Stimulated activated CD4-positive, alpha-beta T cell treated with anti-CD3 and anti-CD28 coated beads, TNF-alpha, amount 100 ng/mL, for 1 hour (primary cell): Measurements from ENCODE around the gene ELL2.
A peak's percentile ranks its signal among the peaks of the same experiment; 100 is the strongest.

ENCODE experiments used
- DNase-seq, 3 donors: peaks; one replicate each; pipeline ENCODE4 v3.0.0-alpha.2; 2020; ENCODE audit warnings: low read depth in 3 of 3, low spot score in 1 of 3

Gene ELL2

DNA sequence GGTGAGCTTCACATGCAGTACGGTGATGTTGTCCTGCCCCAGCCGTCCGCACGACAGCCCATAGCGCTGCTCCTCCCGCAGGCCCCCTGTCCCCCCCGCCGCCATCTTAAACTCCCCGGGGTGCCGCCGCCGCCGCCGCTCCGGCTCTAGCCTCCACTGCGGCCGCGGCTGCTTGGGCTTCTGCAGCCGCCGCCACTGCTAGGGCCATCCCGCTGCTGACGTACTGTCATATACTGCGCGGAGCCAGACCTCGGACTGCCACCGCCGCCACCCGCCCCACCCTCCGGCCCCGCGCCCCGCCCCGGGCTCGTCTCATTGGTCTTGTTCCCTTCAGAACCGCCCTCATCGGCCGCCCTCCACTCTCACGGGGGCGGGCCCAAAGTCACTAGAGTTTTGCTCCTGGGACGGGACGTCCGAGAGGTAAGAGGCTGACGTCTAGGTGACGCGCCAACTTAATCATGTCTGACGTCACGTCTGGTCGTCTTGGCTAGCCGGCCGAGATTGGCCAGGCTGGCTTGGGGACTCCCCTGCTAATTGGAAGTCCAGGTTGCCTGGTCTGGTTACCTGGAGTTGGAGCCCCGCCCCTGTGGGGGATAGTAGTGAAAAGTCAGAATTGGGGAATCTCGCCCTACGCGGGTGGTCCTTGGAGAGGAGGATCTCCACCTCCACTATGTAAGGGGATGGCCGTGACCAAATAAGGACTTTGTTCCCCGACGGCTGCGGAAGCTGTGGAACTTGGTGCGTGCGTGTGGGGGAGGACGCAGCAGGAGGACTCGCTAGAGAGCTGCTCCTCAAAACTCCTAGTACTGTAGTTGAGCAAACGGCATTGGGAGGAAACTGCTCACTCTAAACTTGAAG, at the start of gene ELL2:
Gene ELL2, minus strand, starts transcription at position 235 of the 858 bp plus-strand sequence. Its CDS starts 130 bp downstream, at position 105.
- DNase-seq, result peak; percentile 83 to 92 (median 84)

DNA sequence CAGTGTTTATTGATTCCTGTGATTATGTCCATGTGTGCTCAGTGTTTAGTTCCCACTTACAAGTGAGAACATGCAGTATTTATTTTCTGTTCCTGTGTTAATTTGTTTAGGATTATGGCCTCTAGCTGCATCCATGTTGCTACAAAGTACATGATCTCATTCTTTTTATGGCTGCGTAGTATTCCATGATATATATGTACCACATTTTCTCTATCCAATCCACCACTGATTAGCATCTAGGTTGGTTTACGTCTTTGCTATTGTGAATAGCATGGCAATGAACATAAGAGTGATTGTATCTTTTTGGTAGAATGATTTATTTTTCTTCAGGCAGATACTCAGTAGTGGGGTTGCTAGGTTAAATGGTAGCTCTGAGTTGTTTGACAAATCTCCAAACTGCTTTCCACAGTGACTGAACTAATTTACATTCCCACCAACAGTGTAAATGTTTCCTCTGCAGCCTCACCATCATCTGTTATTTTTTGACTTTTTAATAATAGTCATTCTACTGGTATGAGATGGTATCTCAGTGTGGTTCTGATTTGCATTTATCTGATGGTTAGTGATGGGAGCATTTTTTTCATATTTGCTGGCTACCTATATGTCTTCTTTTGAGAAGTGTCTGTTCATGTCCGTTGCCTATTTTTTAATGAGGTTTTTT, 47.5 kb upstream of the ELL2 start:
- no peak for DNase-seq

DNA sequence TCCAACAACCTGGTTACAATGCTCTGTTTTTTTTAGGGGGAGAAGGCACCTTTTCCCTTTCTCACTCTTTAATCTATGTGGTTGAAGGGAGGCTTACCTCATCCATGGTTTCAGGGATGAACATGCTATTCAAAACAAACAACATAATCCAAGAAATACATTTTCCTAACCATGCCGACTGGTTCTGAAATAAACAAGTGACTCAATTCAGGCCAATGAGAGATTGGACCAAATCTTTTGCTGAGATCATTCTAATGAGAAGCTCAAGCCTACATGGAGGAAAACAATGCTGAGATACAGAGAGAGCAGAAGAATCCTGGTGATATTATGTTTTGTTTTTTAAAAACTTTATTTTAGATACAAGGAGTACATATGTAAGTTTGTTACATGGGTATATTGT, 46.8 kb upstream of the ELL2 start:
- no peak for DNase-seq

DNA sequence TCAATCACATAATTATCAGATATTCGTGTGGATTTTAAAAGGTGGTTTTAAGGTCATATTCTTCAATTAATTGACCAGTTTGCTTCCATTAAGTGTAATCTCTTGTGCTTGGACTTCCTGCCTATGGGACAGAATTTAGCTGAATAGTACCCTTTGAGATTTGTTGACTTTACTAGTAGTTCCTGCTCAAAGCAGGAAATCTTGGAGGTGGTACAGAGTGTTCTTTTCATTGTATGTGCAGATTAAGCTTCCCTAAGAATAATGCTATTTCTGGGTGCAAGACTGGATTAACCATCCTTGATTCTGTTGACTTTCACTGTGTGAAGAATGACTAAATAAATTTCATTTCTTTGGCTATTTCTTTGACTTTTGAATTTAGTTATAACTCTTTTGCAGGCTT, 45.4 kb upstream of the ELL2 start:
- DNase-seq, result no peak

DNA sequence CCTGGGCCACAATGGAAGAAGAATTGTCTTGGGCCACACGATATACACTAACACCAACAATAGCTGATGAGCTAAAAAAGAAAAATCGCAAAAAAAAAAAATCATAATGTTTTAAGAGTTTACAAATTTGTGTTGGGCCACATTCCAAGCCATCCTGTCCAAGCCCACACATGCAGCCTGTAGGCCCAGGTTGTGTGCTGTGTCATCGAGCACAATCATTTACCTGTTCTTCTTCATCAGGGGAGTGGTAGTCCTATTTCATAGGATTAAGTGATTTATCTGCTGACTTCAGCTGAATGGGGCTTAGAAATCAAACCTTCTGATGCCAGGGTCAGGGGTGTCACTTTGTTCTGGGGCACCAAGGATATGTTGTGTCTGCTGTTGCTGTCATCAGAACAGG, 44.6 kb upstream of the ELL2 start:
- DNase-seq, result no peak

DNA sequence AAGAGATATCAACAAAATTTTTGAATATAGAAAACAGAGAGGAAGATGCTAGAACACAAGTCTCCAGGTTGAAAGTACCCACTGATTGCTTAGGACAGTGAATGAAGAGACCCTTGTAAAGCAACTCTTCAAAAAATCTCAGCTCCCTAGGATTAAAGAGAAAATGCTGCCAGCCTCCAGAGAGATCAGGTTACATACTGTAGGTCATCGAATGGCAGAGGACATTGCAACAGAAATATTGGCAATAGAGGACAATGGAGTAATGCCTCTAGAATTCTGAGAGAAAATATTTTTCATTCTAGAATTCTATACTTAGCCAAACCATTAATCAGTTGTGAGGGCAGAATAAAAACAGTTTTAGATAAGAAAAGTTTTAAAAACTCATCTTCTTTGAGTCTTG, 43.1 kb upstream of the ELL2 start:
- no peak for DNase-seq

DNA sequence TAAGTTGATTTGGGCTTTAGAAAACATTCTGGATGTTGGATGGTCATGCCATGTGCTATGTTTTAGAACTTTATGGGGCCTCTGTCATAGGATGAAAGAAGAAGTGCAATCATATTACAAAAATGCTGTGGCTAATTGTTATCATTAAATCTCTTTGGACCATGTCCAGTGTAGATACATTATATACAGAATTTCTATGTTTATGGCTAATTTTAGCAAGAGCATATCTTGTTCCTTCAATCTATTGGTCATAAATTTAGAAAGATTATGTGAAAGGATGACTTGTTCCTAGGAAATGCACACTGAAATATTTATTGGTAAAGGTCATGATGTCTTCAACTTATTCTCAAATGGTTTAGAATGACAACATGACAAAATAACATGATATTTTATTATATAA, 42.4 kb upstream of the ELL2 start:
- DNase-seq, result no peak

DNA sequence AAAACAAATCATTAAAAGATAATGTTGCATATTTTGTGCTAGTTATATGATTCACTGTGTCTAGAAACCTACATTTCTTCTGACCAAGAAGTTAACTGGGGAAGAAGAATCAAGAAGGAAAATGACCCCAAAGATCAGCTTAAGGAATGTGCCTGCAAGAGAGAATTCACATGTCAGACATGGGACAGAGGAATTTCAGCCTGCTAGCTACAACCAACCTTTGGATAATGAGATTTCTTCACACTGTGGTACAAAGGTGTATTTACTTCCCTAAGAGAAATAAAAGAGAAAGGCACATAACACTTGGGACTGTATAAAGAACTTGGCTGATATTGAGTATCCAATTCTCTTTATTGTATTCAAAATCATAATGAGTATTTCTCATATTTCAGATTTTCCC, 39.6 kb upstream of the ELL2 start:
- no peak for DNase-seq

DNA sequence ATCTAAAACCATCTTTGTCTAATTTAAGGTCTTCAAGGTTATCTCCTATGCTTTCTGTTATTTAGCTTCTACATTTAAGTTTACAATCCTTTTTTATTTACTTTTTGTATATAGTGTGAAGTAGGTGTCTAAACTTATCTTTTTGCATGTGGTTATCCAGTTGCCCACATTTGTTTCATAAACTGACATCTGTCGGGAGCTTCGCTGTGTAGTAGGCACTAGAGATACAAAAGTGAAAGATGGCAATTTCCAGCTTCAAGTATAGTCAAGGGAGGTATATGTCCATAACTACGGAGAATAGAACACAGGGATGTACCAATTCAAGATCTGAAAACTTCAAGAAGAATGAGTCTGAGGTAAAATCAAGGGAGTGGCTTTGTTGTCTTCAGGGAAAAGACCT, 38.7 kb upstream of the ELL2 start:
- no peak for DNase-seq

DNA sequence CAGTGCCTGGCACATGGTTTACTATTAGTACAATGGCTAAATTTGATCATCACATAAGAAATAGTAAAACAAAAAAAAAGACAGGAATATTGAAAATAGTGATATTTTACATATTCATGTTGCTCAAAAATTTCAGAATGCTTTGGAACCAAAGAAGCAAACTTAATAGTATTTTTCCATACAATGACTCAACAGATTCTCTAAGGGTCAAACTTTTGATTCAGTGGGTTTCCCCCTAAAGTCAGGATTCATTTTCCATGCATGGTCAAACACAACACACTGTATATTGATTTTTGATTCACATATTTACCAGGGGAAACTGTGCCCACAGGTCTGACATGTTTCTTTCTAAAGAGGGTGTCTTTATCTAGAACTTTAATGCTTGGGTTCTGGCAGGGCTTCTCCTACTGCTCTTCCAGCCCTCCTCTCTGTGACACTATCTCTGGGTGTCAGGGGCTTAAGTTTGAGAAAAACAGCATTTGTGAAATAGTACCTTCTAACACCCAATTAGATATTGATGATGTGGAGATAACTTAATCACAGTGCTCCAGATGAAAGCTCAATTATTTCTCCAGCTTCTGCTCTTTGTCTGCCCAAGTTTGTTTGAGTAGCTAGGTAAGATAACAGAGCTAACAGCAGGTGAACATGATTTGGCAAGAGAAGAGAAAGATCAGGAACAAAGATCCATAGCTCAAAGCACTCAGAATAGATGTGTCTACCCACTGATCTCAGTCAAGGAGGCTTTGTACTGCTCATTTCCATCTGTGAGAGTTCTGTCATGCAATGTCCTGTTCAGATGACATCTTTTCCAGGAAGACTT, 35.5 kb upstream of the ELL2 start:
- no peak for DNase-seq

DNA sequence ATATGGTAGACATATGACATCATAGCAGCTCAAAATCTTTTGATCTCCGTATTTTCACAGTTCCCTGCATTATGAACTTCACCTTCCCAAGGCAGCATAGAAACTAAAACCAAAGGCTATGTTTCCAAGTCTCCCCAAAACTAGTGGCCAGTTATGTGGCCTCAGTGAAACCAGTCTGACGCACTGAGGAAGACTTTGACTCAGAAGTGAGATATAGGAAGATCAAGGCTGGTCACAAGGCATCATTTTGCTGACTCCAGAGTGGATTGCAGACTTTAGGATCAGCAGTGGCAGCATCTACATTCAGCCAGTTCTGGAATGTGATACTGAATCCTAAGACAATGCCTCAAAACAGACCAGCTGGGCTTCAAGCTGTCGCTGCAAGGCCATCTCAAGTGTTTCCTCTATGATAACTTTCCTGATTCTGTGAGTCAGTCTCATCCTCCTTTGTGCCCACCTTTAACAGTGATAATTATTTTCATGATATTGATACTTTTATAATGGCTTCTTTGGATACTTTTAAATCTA, 34.4 kb upstream of the ELL2 start:
- no peak for DNase-seq

DNA sequence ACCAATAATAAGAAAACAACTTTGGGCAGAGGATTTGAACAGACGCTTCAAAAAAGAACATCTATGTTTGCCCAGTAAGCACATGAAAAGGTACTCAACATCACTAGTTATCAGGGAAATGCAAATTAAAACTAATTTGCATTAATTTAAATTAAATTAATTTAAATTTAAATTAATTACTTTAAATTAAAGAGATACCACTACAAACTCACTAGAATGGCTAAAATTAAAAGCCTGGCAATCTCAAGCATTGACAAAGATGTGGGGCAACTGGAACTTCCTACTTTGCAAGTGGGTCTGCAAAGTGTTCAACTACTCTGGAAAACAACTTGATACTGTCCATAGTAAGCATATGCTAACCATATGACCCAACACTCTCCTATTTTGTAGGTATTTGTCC, 32.1 kb upstream of the ELL2 start:
- DNase-seq, result no peak

DNA sequence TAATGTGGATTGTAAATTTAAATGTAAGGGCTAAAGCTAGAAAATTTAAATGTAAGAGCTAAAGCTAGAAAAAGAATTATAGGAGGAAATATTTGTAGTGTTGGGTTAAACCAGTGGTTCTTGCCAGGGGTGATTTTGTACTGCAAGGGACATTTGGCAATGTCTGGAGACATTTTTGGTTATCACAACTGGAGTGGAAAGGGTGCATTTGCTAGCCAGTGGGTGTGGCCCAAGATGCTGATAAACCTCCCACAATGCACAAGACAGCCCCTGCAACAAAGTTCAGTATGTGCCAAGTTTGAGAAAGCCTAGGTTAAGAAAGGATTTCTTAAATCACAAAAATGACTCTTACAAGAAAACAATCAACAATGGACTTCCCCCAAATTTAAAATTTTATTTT, 31.6 kb upstream of the ELL2 start:
- DNase-seq, result no peak

DNA sequence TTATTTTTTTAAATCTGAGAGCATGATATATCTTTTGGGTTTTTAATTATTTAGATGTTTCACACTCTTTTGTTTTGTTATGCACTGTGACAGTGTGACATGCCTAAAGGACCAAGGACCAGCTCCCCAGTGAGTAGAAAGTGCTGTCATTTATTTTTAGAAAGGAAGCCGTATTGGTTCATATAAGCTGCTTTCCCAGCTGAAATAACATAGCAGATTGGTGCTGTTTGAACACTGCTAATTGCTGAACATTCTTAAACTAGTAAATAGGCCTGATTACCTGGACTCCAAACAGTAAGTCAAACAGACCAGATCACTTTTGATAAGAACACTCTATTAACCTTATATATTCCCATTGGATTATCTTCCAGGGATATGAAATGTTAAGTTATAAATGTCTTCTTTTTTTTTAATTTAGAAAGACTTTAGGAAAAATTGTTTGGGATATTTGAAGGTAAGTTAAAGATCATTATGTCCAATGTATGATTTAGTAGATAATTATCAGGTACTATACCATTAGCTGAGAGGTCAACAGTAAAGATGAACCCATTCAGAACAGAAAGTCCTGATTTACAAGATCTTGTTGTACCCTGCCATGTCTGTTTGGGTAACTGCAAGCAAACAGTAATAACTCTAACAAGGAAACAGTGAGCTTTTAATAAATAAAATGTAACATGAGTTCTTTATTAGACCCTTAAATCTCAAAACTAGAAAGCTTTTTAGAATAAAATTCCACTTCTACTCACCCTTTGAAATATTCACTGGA, 27.8 kb upstream of the ELL2 start:
- DNase-seq, result no peak

DNA sequence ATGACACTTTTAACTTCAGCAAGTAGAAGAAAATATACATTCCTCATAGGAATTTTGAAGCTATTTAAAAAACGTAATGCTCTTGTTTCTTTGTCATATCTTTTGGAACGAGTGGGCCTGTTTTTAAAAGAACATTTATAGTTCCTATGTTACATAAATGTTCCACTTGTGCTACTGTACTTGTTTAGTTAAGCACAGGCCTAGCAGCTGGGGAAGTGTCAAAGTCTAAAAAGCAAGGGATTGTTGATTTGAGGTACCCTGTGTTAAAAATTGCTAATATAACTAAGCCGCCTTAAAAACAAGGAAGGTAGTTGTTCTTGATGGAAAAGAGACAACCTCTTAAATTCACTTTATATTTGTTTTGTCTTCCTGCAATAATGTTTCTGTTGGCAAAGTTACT, 27.2 kb upstream of the ELL2 start:
- no peak for DNase-seq

DNA sequence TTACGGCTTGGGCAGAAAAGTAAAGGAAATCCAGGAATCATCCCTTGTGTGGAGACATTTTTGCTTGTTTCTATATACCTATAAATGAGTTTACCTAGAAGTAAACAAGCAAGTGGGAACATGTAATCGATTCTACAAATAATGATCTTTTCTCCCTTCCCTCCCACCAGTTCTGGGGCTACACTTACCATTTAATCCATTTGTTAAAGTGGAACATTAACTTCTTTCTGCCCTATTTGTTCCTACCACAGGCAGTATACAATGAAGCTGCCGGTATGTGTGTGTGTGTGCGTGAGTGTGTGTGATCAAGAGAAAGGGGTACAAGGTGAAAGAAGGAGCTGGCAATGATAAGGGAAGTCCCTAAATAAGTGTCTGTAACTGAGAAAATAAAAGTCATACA, 26.4 kb upstream of the ELL2 start:
- no peak for DNase-seq

DNA sequence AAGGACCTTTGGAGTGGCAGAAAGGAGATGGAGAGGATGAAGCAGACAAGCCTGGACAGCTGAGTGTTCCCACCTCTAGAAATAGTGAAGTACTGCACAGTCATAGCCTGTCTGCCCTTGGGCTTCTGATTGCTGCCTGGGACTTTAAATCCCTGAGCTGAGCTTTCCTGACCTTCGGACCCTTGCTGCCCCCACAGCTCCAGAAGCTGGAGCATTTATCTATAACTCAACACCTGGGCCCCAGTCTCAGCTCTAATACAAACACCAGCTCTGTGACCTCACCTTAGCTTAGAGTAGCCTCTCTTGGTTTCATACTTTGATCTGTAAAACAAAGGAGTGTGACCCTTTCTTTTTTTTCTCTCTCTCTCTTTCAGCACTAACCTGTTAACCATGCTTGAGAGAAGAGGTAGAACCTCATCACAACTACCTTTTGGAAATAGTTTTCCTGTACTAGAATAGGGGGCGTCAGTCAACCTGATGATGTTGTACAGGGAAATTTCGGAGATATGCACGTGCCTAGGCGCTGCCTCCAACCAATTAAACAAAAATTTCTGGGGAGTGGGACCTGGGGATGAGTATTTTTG, 25.4 kb upstream of the ELL2 start:
- DNase-seq, result no peak

DNA sequence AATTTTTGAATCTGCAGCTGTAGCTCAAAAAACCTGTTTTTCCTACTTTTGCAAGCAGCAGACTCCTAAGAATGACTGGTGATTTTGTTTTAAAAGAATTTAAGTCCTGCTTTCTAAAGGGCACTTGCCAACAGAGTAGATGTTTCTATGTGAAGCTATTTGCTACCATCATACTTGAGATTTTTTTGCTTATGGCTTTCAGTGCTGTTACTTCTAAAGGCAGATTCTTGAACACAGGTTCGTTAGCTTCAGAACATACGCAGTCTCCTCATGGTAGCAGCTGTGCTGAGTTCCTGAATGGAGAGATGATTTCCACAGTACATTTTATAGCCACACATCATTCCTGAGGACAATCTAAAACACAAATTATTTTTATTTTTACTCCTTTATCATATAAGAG, 24.4 kb upstream of the ELL2 start:
- DNase-seq, result no peak

DNA sequence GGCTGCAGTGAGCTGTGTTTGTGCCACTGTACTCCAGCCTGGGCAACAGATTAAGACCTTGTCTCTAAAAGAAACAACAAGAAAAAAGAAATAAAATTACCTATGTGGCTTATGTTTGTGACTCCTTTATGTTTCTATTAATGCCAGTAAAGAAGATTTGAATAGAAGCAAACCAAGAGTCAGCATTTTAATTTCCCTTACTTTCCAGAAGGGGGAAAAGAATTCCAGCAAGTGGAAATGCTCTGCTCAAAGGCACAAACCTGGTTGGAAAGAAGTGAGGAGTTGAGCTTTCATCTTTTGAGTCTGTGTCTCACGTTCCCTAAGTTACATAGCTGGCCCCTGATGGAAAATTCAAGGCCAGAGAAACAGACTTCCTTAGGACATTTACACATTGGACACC, 23.6 kb upstream of the ELL2 start:
- no peak for DNase-seq

DNA sequence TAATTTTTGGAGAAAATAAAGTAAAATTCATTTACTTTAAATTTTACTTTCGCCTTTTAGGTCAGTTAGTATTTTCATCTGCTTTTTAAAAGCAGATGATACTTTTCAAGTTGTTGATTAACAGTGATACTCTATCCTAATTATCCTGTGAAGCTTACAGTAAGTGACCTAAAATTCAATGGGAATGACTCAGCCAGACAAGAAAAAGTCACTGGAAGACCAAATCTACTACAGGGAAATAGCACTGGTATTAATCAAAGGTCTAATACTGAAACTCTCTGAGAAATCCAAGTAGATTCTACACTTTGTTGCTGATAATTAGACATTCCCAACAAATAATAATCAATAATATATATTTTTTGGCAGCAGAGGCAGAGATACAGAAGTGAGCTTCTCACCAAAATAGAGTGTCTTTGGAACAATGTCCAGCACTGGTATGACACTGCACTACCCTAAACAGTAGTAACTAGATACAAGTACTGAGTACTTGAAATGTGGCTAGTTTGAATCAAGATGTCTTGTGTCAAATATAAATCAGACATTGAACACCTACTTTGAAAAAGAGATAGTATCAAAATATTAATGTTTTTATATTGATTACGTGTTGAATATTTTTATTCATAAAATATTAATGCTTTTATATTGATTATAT, 22.8 kb upstream of the ELL2 start:
- no peak for DNase-seq
